Psoas muscle (tissue), 8 donors: Measurements from ENCODE around the gene SLC2A9. TPM values are rescaled to one million over a fixed set of nuclear protein-coding genes. Genes with fewer than 3 reads are reported as not detected.

Experiments
- ATAC-seq, 4 donors: fragments of 200-7000 bp; cut with Tn5 transposase; one replicate each; pipeline ENCODE4 v1.9.1; 2020; ENCODE audit warnings: moderate library complexity in 3 of 4, mild to moderate bottlenecking in 2 of 4
- DNase-seq, 2 donors: peaks; one replicate each; pipeline ENCODE4 v3.0.0-alpha.2; 2020
- H3K27ac ChIP-seq: fragments of 200-600 bp; one replicate; pipeline ENCODE4 v1.8.0; 2022
- H3K27me3 ChIP-seq, 3 donors: fragments of 200-600 bp in 1 of 3; one replicate each; pipeline versions ENCODE4 v1.6.1 to v1.8.0; 2013 to 2022; ENCODE audit warnings: low read length in 2 of 3, mild to moderate bottlenecking in 2 of 3, moderate library complexity in 1 of 3; ENCODE audit not compliant: insufficient read depth in 3 of 3
- H3K36me3 ChIP-seq, 2 donors: fragments of 200-600 bp in 1 of 2; one replicate each; pipeline versions ENCODE4 v1.6.1 to v1.8.0; 2013 to 2022; ENCODE audit warnings: low read depth in 1 of 2, mild to moderate bottlenecking in 1 of 2, moderate library complexity in 1 of 2; ENCODE audit not compliant: insufficient read depth in 1 of 2
- H3K4me1 ChIP-seq: fragments of 200-600 bp; one replicate; pipeline ENCODE4 v1.8.0; 2022
- H3K4me3 ChIP-seq: fragments of 200-600 bp; one replicate; pipeline ENCODE4 v1.8.0; 2022; ENCODE audit warnings: mild to moderate bottlenecking
- H3K9me3 ChIP-seq: fragments of 200-600 bp; one replicate; pipeline ENCODE4 v1.8.0; 2022
- WGBS, 3 donors: extraction: QIAGEN DNeasy Blood & Tissue Kit; methylation state at CpG; one replicate each; pipeline versions ENCODE4 v1.1.6 to v1.1.7; 2013; 5-methylcytosine and 5-hydroxymethylcytosine counted together
- intact Hi-C, 2 donors: fragments of 100-400 bp; cut with DNase I; formaldehyde crosslinking; loops; one replicate each; pipeline versions ENCODE4 v1.11.0 to v1.14.2; 2022
- polyA plus RNA-seq, 3 donors: library from polyadenylated mRNA; stranded (reverse); fragments of 200-250 nt; gene quantifications; one replicate each; pipeline ENCODE4 v1.2.3, GENCODE V29; 2013
- total RNA-seq, 4 donors: library from RNA; stranded (reverse); fragmentation: NEBNext Ultra II Directional in 2 of 4; extraction: Animal tissue kit (Norgen Biotek cat#: 25700) in 2 of 4; gene quantifications; one replicate each; pipeline versions ENCODE4 v1.2.1 to v1.2.4, GENCODE V29; 2021 to 2023
- TF ChIP-seq, protein P1 (sequence below): fragments of 200-600 bp; IDR thresholded peaks from one replicate; pipeline ENCODE4 v1.8.0; 2022; ENCODE audit warnings: antibody characterized with exemption
- donor health status: healthy with polysubstance abuse.
- donor health status: DM: no; HTN: no; CAD: no; lungs with moderate emphysema.
- donor health status: Bipolar disorder and iron deficiency.
- donor health status: healthy.
- donor health status: DM: yes; HTN: yes; CAD: no.
- donor health status: DM: no; HTN: no; CAD: no.
- donor health status: DM: no; HTN: no; CAD: no.
- donor health status: DM: yes; HTN: yes; CAD: no.

Gene SLC2A9
- total and polyA plus RNA-seq, 7 donors, result 0.37 to 2.7 (median 1.3) TPM

DNA sequence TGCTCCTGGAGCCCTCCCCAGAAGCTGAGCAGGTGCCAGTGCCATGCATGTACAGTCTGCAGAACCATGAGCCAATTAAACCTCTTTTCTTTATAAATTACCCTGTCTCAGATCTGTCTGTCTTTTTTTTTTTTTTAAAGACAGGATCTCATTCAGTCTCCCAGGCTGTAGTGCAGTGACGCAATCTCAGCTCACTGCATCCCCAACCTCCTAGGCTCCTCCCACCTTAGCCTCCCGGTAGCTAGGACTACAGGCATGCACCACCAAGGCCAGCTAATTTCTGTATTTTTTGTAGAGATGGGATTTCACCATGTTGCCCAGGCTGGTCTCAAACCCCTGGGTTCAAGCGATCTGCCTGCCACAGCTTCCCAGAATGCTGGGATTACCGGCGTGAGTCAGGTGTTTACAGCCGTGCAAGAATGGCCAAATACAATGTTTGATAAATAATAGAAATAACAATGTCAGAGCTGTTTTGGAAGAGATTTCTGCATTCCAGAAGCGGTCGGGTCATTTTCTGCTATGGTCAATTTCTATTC, 68.8 kb downstream of the SLC2A9 start:
- peaks cover 3% of the 10 kb centered on the region for H3K4me1 ChIP-seq
- H3K9me3 ChIP-seq, result no peaks in the 10 kb centered on the region
- H3K27me3 ChIP-seq, result no peaks in the 10 kb centered on the region
- TF ChIP-seq, protein P1, sequence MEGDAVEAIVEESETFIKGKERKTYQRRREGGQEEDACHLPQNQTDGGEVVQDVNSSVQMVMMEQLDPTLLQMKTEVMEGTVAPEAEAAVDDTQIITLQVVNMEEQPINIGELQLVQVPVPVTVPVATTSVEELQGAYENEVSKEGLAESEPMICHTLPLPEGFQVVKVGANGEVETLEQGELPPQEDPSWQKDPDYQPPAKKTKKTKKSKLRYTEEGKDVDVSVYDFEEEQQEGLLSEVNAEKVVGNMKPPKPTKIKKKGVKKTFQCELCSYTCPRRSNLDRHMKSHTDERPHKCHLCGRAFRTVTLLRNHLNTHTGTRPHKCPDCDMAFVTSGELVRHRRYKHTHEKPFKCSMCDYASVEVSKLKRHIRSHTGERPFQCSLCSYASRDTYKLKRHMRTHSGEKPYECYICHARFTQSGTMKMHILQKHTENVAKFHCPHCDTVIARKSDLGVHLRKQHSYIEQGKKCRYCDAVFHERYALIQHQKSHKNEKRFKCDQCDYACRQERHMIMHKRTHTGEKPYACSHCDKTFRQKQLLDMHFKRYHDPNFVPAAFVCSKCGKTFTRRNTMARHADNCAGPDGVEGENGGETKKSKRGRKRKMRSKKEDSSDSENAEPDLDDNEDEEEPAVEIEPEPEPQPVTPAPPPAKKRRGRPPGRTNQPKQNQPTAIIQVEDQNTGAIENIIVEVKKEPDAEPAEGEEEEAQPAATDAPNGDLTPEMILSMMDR, result no peak
- ATAC-seq (no peak), DNase-seq (no peak)
- no peaks in the 10 kb centered on the region for H3K36me3 ChIP-seq
- WGBS, 3 donors, result 60 to 68% (median 65%) methylated on average over 8 of the region's 8 CpGs
- H3K27ac ChIP-seq, result no peak overlapping the region
- H3K4me3 ChIP-seq, result no peak overlapping the region
- intact Hi-C loops, result no loop called here

DNA sequence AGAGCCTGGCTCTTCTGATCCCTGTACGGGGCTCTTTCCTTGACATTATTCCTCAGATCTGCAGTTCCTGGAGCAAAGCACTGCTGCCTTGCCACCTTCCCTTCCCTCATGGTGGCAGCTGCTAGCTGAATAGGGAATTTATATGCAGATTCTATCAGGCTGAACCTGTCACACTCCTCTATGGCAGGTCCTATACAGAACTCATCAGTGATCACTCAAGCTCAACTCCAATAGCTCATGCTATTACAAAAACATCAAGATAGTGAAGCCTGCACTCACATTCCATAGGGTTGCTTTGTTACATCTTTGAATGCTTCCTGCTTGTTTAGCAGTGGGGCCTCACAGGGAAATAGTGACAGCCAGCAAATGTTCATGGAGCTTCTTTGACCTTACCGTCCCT, 71.7 kb downstream of the SLC2A9 start:
- intact Hi-C loops, result no loop called here
- ATAC-seq, result no peak
- H3K4me1 ChIP-seq, result peaks cover 17% of the 10 kb centered on the region
- TF ChIP-seq, protein P1, result no peak
- no peak overlapping the region for H3K4me3 ChIP-seq
- no peaks in the 10 kb centered on the region for H3K36me3 ChIP-seq
- 56 to 85% (median 80%) methylated on average over 2 of the region's 2 CpGs for WGBS, 3 donors
- no peak for DNase-seq
- H3K27me3 ChIP-seq, result no peaks in the 10 kb centered on the region
- H3K9me3 ChIP-seq, result no peaks in the 10 kb centered on the region
- no peak overlapping the region for H3K27ac ChIP-seq

DNA sequence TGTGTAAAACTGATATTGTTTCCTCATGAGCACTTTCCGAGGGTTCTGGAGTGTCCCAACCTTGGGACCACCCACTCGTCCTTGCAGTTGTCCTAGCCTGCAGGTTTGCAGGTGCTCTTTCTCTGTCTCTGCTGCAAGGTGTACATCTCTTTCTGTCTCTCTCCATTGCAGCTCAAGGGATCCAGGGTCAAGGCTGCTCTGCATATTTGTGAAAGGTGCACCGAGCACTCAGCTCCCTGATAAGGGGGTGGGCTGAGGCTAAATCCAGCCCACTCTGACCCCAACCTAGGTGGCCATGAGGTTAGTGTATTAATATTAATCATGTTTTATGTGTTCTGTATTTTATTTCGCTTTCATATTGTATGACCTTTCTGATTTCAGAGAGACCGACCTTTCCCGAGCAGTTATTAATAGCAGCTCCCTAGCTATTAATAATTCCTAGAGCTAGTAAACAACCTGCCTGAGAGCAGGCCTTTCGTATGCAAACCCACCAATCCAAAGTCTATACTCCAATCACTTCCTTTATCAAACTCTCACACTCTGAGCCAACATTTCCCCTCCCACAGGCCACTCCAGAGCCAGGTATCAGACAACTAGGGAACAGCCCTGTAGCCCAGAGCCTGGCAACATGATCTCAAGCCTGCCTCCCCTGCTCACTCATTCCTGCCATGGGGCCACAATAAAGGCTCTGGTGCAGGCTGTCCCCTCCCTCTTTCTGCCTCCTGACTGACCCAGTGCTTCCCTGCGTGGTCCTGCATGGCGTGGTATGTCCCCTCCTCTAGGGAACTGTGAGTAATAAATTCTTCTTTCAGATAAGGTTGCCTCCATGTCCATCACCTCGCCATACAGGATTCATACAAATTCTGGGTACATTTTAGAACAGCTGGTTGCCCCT, 73.9 kb downstream of the SLC2A9 start:
- WGBS, 3 donors, result 59 to 72% (median 65%) methylated on average over 10 of the region's 10 CpGs
- intact Hi-C loops, result no loop called here

DNA sequence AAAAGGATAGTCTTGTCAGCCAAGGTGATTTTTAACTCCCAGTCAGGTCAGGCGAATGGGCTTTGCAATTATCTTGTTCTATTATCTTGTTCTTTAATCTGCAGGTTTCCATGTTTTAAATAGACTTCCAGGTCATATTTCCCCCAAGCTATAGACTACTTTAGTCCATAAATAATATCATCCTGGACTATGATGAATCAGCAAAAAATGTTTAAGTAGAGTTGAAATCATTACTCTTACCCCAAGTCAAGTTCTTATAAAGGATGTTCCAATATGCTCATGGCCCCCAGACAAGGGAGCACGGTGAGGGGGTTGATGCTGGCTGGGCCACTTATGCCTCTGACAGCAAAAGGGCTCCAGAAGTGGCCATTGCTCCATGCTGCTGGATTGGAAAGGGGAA, 75.1 kb downstream of the SLC2A9 start:
- DNase-seq, result no peak
- Histone ChIP-seq H3K9me3 (no peaks in the 10 kb centered on the region), H3K27ac (no peak overlapping the region), H3K4me3 (no peak overlapping the region), H3K4me1 (peaks cover 17% of the 10 kb centered on the region), H3K36me3 (no peaks in the 10 kb centered on the region), H3K27me3 (no peaks in the 10 kb centered on the region)
- TF ChIP-seq, protein P1, result no peak
- intact Hi-C loops, result no loop called here
- no peak for ATAC-seq
- WGBS, 3 donors, result 90 to 100% (median 96%) methylated on average over 2 of the region's 2 CpGs

More for the DNA sequence above, 73.9 kb downstream of the SLC2A9 start:
- DNase-seq, result no peak
- Histone ChIP-seq H3K9me3 (no peaks in the 10 kb centered on the region), H3K27ac (no peak overlapping the region), H3K4me1 (peaks cover 17% of the 10 kb centered on the region), H3K36me3 (no peaks in the 10 kb centered on the region), H3K4me3 (no peak overlapping the region), H3K27me3 (no peaks in the 10 kb centered on the region)
- TF ChIP-seq, protein P1, result no peak
- no peak for ATAC-seq
